Left ventricle myocardium inferior (tissue), 1 donor: ENCODE results near the gene ANAPC2. TPM values are rescaled to one million over a fixed set of nuclear protein-coding genes. Genes with fewer than 3 reads are reported as not detected.

Experiments used
- DNase-seq: peaks from one replicate; pipeline ENCODE4 v3.0.0-alpha.2; 2020
- H3K27ac ChIP-seq: fragments of 200-600 bp; replicated peaks from 2 replicates; pipeline ENCODE4 v1.8.0; 2021
- H3K27me3 ChIP-seq: fragments of 200-600 bp; 2 replicates; pipeline ENCODE4 v1.8.0; 2021; ENCODE audit warnings: low read depth
- H3K36me3 ChIP-seq: fragments of 200-600 bp; 2 replicates; pipeline ENCODE4 v1.8.0; 2021
- H3K4me1 ChIP-seq: fragments of 200-600 bp; 2 replicates; pipeline ENCODE4 v1.8.0; 2021
- H3K4me3 ChIP-seq: fragments of 200-600 bp; 2 replicates; pipeline ENCODE4 v1.8.0; 2021; ENCODE audit warnings: mild to moderate bottlenecking, moderate library complexity
- H3K9me3 ChIP-seq: fragments of 200-600 bp; replicated peaks from 2 replicates; pipeline ENCODE4 v1.8.0; 2021
- intact Hi-C: fragments of 100-400 bp; cut with micrococcal nuclease; formaldehyde crosslinking; loops from one replicate; pipeline ENCODE4 v1.11.0; 2022
- total RNA-seq: library from RNA; stranded (reverse); fragmentation: NEBNext Ultra II Directional; extraction: Animal tissue kit (Norgen Biotek cat#: 25700); gene quantifications from one replicate; pipeline ENCODE4 v1.2.1, GENCODE V29; 2021
- TF ChIP-seq, protein P1 (sequence below): fragments of 200-600 bp; IDR thresholded peaks from 2 replicates; pipeline ENCODE4 v1.8.0; 2021; ENCODE audit warnings: antibody characterized with exemption, mild to moderate bottlenecking, borderline replicate concordance
- donor health status: DM: no; HTN: yes; CAD: no; lungs with severe emphysema.

The ANAPC2 gene
- total RNA-seq, 1 donor from 2014 or later = 34.7 TPM

DNA sequence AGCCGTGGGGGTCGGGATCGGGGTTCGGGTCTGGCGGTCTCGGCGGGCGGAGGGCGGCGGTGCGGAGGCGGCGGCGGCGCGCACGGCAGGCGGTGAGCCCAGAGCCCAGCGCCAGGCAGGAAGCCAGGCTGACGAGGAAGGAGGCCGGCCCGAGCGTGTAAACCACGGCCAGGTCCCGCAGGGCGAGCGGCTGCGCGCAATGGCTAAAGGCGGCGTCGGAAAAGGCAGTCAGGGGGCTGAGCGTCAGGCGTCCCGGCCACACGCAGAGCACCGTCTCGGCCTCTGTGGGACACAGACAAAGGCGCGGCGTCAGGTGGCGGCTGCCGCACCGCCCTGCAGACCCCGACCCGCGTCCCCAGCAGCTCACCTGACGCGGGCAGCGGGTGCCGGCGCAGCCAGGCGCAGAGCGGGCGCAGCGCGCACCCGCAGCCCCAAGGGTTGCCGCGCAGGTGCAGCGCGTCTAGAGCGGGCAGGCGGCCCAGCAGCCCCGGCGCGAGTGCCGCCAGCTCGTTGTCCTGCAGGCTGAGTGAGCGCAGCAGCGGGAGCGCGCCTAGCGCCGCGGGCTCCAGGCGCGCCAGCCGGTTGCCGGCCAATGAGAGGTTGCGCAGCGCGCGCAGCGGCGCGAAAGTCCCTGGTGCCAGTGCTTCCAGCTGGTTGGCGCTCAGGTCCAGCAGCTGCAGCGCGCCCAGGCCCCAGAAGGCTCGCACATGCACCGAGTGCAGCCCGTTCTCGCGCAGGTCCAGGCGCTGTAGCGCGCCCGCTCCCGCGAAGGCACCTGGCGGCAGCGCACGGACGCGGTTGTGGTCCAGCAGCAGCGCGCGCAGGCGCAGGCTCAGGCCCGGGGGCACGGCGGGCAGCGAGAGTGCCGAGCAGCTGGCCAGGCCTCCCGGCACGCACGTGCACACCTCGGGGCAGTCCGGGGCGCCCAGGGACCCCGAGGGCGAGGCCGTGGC lies 19.2 kb downstream of the ANAPC2 start:
- H3K4me3 ChIP-seq = peak overlapping the region; percentile 64
- intact Hi-C loops = no loop called here
- no peaks in the 10 kb centered on the region for H3K9me3 ChIP-seq
- no peak for DNase-seq
- H3K36me3 ChIP-seq = no peaks in the 10 kb centered on the region
- no peak overlapping the region for H3K27ac ChIP-seq
- peaks cover 32% of the 10 kb centered on the region for H3K4me1 ChIP-seq
- peaks cover 74% of the 10 kb centered on the region for H3K27me3 ChIP-seq
- TF ChIP-seq, protein P1, sequence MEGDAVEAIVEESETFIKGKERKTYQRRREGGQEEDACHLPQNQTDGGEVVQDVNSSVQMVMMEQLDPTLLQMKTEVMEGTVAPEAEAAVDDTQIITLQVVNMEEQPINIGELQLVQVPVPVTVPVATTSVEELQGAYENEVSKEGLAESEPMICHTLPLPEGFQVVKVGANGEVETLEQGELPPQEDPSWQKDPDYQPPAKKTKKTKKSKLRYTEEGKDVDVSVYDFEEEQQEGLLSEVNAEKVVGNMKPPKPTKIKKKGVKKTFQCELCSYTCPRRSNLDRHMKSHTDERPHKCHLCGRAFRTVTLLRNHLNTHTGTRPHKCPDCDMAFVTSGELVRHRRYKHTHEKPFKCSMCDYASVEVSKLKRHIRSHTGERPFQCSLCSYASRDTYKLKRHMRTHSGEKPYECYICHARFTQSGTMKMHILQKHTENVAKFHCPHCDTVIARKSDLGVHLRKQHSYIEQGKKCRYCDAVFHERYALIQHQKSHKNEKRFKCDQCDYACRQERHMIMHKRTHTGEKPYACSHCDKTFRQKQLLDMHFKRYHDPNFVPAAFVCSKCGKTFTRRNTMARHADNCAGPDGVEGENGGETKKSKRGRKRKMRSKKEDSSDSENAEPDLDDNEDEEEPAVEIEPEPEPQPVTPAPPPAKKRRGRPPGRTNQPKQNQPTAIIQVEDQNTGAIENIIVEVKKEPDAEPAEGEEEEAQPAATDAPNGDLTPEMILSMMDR = no peak

DNA sequence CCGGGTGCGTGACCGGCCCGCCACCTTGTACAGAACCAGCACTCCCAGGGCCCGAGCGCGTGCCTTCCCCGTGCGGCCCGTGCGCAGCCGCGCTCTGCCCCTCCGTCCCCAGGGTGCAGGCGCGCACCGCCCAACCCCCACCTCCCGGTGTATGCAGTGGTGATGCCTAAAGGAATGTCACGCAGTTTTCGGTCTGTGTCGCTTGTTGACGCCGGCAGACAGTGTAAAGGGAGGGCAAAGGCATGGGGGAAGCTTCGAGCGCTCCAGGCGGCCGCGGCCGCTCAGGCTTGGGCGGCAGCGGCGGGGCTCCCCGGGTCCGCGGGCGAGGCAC lies 19.8 kb downstream of the ANAPC2 start:
- DNase-seq = no peak
- Histone ChIP-seq H3K27ac (no peak overlapping the region), H3K27me3 (peaks cover 81% of the 10 kb centered on the region), H3K9me3 (no peaks in the 10 kb centered on the region), H3K4me1 (peaks cover 33% of the 10 kb centered on the region), H3K4me3 (peak overlapping the region; percentile 64), H3K36me3 (no peaks in the 10 kb centered on the region)
- TF ChIP-seq, protein P1 = no peak
- intact Hi-C loops = no loop called here

DNA sequence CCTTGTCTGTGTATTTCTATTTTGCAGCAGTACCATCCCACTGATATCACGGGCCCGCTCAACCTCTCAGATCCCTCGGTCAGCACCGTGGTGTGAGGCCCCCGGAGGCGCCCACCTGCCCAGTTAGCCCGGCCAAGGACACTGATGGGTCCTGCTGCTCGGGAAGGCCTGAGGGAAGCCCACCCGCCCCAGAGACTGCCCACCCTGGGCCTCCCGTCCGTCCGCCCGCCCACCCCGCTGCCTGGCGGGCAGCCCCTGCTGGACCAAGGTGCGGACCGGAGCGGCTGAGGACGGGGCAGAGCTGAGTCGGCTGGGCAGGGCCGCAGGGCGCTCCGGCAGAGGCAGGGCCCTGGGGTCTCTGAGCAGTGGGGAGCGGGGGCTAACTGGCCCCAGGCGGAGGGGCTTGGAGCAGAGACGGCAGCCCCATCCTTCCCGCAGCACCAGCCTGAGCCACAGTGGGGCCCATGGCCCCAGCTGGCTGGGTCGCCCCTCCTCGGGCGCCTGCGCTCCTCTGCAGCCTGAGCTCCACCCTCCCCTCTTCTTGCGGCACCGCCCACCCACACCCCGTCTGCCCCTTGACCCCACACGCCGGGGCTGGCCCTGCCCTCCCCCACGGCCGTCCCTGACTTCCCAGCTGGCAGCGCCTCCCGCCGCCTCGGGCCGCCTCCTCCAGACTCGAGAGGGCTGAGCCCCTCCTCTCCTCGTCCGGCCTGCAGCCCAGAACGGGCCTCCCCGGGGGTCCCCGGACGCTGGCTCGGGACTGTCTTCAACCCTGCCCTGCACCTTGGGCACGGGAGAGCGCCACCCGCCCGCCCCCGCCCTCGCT lies 20.4 kb downstream of the ANAPC2 start:
- TF ChIP-seq, protein P1 = no peak
- peaks cover 39% of the 10 kb centered on the region for H3K4me1 ChIP-seq
- no peaks in the 10 kb centered on the region for H3K9me3 ChIP-seq
- H3K27ac ChIP-seq = no peak overlapping the region
- peak overlapping the region; percentile 64 for H3K4me3 ChIP-seq
- intact Hi-C loops = no loop called here
- DNase-seq = no peak
- H3K27me3 ChIP-seq = peaks cover 87% of the 10 kb centered on the region
- H3K36me3 ChIP-seq = no peaks in the 10 kb centered on the region

DNA sequence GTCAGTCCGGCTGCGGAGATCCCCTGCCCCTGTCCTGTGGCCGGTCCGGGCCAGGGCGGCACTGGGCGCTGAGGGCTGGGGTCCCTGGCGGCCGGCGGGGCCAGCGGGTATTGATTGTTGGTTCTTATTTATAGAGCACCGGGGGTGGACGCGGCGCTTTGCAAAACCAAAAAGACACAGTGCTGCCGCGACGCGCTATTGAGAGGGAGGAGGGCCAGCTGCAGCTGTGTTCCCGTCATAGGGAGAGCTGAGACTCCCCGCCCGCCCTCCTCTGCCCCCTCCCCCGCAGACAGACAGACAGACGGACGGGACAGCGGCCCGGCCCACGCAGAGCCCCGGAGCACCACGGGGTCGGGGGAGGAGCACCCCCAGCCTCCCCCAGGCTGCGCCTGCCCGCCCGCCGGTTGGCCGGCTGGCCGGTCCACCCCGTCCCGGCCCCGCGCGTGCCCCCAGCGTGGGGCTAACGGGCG lies 21.0 kb downstream of the ANAPC2 start:
- intact Hi-C loops = no loop called here
- TF ChIP-seq, protein P1 = no peak
- H3K27ac ChIP-seq = no peak overlapping the region
- peaks cover 93% of the 10 kb centered on the region for H3K27me3 ChIP-seq
- H3K4me3 ChIP-seq = no peak overlapping the region
- no peaks in the 10 kb centered on the region for H3K36me3 ChIP-seq
- H3K4me1 ChIP-seq = peaks cover 45% of the 10 kb centered on the region
- H3K9me3 ChIP-seq = no peaks in the 10 kb centered on the region
- no peak for DNase-seq

DNA sequence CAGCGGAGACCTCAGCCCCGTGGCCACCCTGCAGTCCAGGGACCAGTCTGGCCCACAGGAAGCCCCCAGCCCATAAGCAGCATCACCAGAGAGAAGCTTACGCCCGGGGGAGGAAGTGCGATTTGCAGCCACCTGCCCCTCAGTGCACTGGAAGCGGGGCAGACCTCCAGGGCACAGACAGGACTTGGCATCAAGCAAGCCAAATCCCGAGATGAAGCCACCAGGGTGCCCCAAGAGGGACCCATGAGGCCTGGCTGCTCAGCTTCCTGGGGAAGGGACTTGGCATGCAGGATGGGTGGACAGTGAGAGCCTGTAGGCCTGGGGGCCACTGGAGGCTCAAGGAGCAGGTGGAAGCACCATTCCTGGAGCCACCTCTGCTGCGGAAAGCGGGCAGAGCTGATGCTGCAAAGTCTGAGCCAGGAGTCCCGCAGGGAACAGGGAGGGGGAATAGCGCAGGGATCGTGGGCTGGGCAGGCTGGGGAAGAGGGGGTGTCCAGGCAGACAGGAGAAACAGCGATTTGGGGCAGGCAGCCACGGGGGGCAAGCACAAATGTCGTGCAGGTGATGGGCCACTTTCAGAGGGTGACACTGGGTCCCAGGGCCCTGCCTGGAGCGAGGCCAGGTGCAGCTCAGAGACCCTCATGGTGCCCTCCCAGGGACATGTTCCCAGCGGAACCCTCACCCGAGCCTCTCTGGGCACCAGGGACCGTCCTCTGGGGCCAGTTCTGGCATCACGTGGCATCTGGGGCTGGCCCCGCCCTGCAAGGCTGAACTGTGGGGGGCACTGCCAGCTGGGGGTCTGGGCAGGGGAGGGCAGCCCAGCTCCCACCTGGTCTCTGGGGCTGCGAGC lies 21.8 kb downstream of the ANAPC2 start:
- H3K36me3 ChIP-seq = no peaks in the 10 kb centered on the region
- no peak overlapping the region for H3K4me3 ChIP-seq
- H3K4me1 ChIP-seq = peaks cover 52% of the 10 kb centered on the region
- H3K27ac ChIP-seq = no peak overlapping the region
- TF ChIP-seq, protein P1 = no peak
- intact Hi-C loops = no loop called here
- H3K9me3 ChIP-seq = no peaks in the 10 kb centered on the region
- peaks cover 100% of the 10 kb centered on the region for H3K27me3 ChIP-seq
- no peak for DNase-seq
